Subcutaneous adipose tissue (tissue), 4 donors: Measurements from ENCODE around the gene SLC30A1. TPM values are rescaled to one million over a fixed set of nuclear protein-coding genes. Genes with fewer than 3 reads are reported as not detected.

Source experiments
- CTCF ChIP-seq: fragments of 450-650 bp; IDR thresholded peaks from one replicate; pipeline ENCODE4 v1.5.1; 2016; ENCODE audit warnings: low read depth, mild to moderate bottlenecking, control low read depth, antibody characterized with exemption, moderate library complexity
- total RNA-seq, 4 donors: library from RNA; depleted of rRNA; stranded (reverse); fragments of >200 nt; gene quantifications; one replicate each; pipeline ENCODE4 v1.1.0, GENCODE V29; 2016

The SLC30A1 gene
- total RNA-seq, 4 donors from 2014 or later, result 17.1 to 43.7 (median 26.6) TPM

GRCh38 chr1:211547710-211548109 is 31.3 kb downstream of the SLC30A1 start:
- TF ChIP-seq CTCF, result no peak

GRCh38 chr1:211546543-211546942 is 32.4 kb downstream of the SLC30A1 start:
- TF ChIP-seq CTCF, result no peak

GRCh38 chr1:211543025-211543424 is 35.9 kb downstream of the SLC30A1 start:
- TF ChIP-seq CTCF, result no peak

- TF ChIP-seq CTCF, result no peak
Observed at GRCh38 chr1:211541720-211542477, 37.1 kb downstream of the SLC30A1 start.

- no peak for TF ChIP-seq CTCF
Observed at GRCh38 chr1:211541278-211541677, 37.7 kb downstream of the SLC30A1 start.

- no peak for TF ChIP-seq CTCF
Observed at GRCh38 chr1:211538287-211538686, 40.7 kb downstream of the SLC30A1 start.

- TF ChIP-seq CTCF, result no peak
Observed at GRCh38 chr1:211537253-211537652, 41.7 kb downstream of the SLC30A1 start.
